CD4-positive, alpha-beta memory T cell (primary cell): Measurements from ENCODE around the gene SLC17A4. TPM values are rescaled to one million over a fixed set of nuclear protein-coding genes. Genes with fewer than 3 reads are reported as not detected.

Source experiments
- CTCF ChIA-PET: fragments of 350-600 bp; sonication (Branson Sonifier 250); formaldehyde crosslinking; loops from one replicate; lab custom pipeline; 2021; ENCODE audit warnings: inconsistent platforms; ENCODE audit not compliant: partially characterized antibody; lab: Charles Lee
- POLR2A ChIA-PET: fragments of 350-600 bp; sonication (Branson Sonifier 250); formaldehyde crosslinking; loops from one replicate; lab custom pipeline; 2021; ENCODE audit not compliant: partially characterized antibody; lab: Charles Lee
- DNase-seq, 5 donors: peaks; one replicate each; pipeline versions ENCODE4 v3.0.0 to v3.0.0-alpha.2; 2020 to 2022; ENCODE audit warnings: mixed read lengths in 1 of 5
- H3K27ac ChIP-seq: one replicate; pipeline ENCODE4 v1.7.0; 2013; ENCODE audit warnings: low read depth, low read length
- H3K27me3 ChIP-seq: 2 replicates; pipeline ENCODE4 v1.7.0; 2013; ENCODE audit warnings: mild to moderate bottlenecking, low read length, moderate library complexity; ENCODE audit not compliant: insufficient read depth
- H3K36me3 ChIP-seq: 2 replicates; pipeline ENCODE4 v1.7.0; 2013; ENCODE audit warnings: mild to moderate bottlenecking, low read length, moderate library complexity; ENCODE audit not compliant: insufficient read depth
- H3K4me1 ChIP-seq: 2 replicates; pipeline ENCODE4 v1.7.0; 2013; ENCODE audit warnings: mild to moderate bottlenecking, low read length, moderate library complexity; ENCODE audit not compliant: insufficient read depth
- H3K4me3 ChIP-seq, 2 donors: one replicate each; pipeline ENCODE4 v1.7.0; 2013; ENCODE audit warnings: low read length in 2 of 2, mild to moderate bottlenecking in 1 of 2
- H3K9me3 ChIP-seq, 2 donors: one replicate each; pipeline ENCODE4 v1.7.0; 2013; ENCODE audit warnings: low read length in 2 of 2, control low read depth in 1 of 2; ENCODE audit not compliant: control insufficient read depth in 1 of 2
- H3K27ac Mint-ChIP-seq, 7 donors: one replicate each; pipeline ENCODE4 v1.8.0; 2020 to 2021; ENCODE audit warnings: mixed read lengths in 7 of 7, mild to moderate bottlenecking in 6 of 7, inconsistent platforms in 3 of 7, moderate library complexity in 3 of 7
- H3K27me3 Mint-ChIP-seq, 2 donors: one replicate each; pipeline ENCODE4 v1.8.0; 2020 to 2021; ENCODE audit warnings: mixed read lengths in 2 of 2
- H3K36me3 Mint-ChIP-seq, 2 donors: one replicate each; pipeline ENCODE4 v1.8.0; 2020 to 2021; ENCODE audit warnings: mixed read lengths in 2 of 2, inconsistent platforms in 1 of 2, mild to moderate bottlenecking in 1 of 2
- H3K4me1 Mint-ChIP-seq, 4 donors: one replicate each; pipeline ENCODE4 v1.8.0; 2020 to 2021; ENCODE audit warnings: mixed read lengths in 4 of 4, mild to moderate bottlenecking in 1 of 4
- H3K4me3 Mint-ChIP-seq, 8 donors: one replicate each; pipeline ENCODE4 v1.8.0; 2020 to 2021; ENCODE audit warnings: mixed read lengths in 8 of 8, mild to moderate bottlenecking in 7 of 8, moderate library complexity in 6 of 8, inconsistent platforms in 3 of 8
- H3K9me3 Mint-ChIP-seq, 8 donors: one replicate each; pipeline ENCODE4 v1.8.0; 2020 to 2021; ENCODE audit warnings: mixed read lengths in 8 of 8, mild to moderate bottlenecking in 5 of 8, inconsistent platforms in 3 of 8, moderate library complexity in 1 of 8
- intact Hi-C: fragments of 100-400 bp; cut with micrococcal nuclease; formaldehyde crosslinking; loops from one replicate; pipeline ENCODE4 v1.15.1; 2023
- polyA plus RNA-seq, 2 donors: library from polyadenylated mRNA; unstranded; fragments of 300-500 nt; fragmentation: Illumina TruSeq; gene quantifications; one replicate each; pipeline ENCODE4 v1.2.3, GENCODE V29; 2021
- total RNA-seq, 2 experiments: library from RNA; stranded (reverse); gene quantifications; one replicate each; pipeline ENCODE4 v1.2.3, GENCODE V29; 2021

The SLC17A4 gene
- total and polyA plus RNA-seq, 4 experiments from 2014 or later = not detected

DNA sequence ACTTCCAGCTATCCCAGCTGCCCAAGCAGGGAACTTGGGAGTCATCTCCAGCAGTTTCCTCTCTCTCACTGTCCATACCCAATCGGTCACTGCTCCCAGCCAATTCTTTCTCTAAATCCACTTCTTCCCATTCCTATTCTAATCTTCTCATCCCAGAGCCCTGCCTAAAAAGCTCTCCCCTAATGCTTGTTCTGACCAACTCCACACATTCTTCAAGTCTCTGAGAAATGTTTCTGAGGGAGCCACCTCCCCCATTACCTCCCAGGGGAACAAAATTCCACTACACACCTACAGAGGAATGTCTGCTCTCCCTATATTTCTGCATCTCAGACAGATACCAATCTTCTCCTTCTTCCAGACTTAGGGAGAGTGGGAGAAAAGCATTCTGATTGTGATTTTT is 14.0 kb downstream of the SLC17A4 start:
- Mint-ChIP-seq H3K27ac (no peak overlapping the region), H3K4me1 (no peaks in the 10 kb centered on the region), H3K36me3 (no peaks in the 10 kb centered on the region), H3K9me3 (no peaks in the 10 kb centered on the region), H3K4me3 (no peak overlapping the region), H3K27me3 (peaks cover 8 to 10% of the 10 kb centered on the region in 2 donors)
- ChIA-PET CTCF (no interaction called here), POLR2A (no interaction called here)
- intact Hi-C loops = no loop called here
- no peaks in the 10 kb centered on the region for H3K36me3 ChIP-seq
- no peaks in the 10 kb centered on the region for H3K27me3 ChIP-seq
- DNase-seq = no peak
- H3K9me3 ChIP-seq = no peaks in the 10 kb centered on the region
- no peak overlapping the region for H3K27ac ChIP-seq
- no peaks in the 10 kb centered on the region for H3K4me1 ChIP-seq
- H3K4me3 ChIP-seq = no peak overlapping the region

DNA sequence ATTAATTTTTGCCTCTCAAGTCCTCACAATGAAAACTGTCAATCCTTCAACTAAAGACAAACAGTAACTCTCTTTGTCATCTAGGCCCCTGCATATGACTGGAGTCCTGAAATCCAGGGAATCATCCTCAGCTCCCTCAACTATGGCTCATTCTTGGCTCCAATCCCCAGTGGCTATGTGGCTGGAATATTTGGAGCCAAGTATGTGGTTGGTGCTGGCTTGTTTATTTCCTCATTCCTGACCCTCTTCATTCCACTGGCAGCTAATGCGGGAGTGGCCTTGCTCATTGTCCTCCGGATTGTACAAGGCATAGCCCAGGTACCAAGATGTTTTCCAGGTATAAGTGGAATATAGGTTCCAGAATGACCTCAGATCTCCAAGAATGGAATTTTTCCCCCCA is 15.4 kb downstream of the SLC17A4 start:
- Mint-ChIP-seq H3K4me3 (no peak overlapping the region), H3K27ac (no peak overlapping the region), H3K27me3 (peaks cover 9 to 10% of the 10 kb centered on the region in 2 donors), H3K9me3 (no peaks in the 10 kb centered on the region), H3K36me3 (no peaks in the 10 kb centered on the region), H3K4me1 (no peaks in the 10 kb centered on the region)
- Histone ChIP-seq H3K4me3 (no peak overlapping the region), H3K9me3 (no peaks in the 10 kb centered on the region), H3K4me1 (no peaks in the 10 kb centered on the region), H3K27me3 (no peaks in the 10 kb centered on the region), H3K36me3 (no peaks in the 10 kb centered on the region), H3K27ac (no peak overlapping the region)
- POLR2A ChIA-PET = no interaction called here
- intact Hi-C loops = no loop called here
- CTCF ChIA-PET = no interaction called here
- DNase-seq = no peak

DNA sequence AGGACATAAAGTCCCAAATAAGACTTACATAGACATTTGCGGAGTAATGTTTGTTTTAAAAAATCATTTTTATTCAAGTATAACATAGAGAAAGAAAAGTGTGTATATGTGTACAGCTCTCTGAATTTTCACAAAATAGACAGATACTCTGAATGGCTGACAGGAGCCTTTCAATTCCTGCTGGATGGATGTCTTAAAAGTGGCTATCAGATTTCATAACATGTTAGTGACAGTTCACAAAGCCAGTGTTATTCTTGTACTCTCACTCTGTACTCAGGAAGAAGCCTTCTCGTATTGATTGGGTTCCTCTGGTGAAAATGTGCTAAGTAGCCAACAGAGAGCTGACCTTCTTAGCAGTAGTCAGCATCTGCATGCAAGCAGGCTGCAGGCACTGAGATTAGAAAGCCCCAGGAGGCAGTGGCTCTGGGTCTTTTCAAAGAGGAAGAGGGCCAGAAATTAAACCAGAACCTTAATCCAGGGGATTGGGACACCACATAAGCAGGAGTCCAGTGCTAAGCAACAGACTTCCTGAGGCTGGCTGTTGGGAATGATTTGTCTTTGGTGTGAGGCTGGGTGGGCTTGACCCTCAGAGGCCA is 19.7 kb downstream of the SLC17A4 start:
- no peak overlapping the region for H3K4me3 Mint-ChIP-seq
- H3K27ac ChIP-seq = no peak overlapping the region
- H3K27ac Mint-ChIP-seq = no peak overlapping the region
- POLR2A ChIA-PET = no interaction called here
- H3K9me3 ChIP-seq = no peaks in the 10 kb centered on the region
- CTCF ChIA-PET = no interaction called here
- H3K4me3 ChIP-seq = no peak overlapping the region
- no peaks in the 10 kb centered on the region for H3K36me3 ChIP-seq
- DNase-seq = no peak
- intact Hi-C loops = no loop called here
- no peaks in the 10 kb centered on the region for H3K27me3 ChIP-seq
- H3K36me3 Mint-ChIP-seq = peaks cover 0 to 3% of the 10 kb centered on the region in 2 donors
- H3K27me3 Mint-ChIP-seq = peaks cover 14 to 15% of the 10 kb centered on the region in 2 donors
- no peaks in the 10 kb centered on the region for H3K9me3 Mint-ChIP-seq
- no peaks in the 10 kb centered on the region for H3K4me1 ChIP-seq
- H3K4me1 Mint-ChIP-seq = no peaks in the 10 kb centered on the region

DNA sequence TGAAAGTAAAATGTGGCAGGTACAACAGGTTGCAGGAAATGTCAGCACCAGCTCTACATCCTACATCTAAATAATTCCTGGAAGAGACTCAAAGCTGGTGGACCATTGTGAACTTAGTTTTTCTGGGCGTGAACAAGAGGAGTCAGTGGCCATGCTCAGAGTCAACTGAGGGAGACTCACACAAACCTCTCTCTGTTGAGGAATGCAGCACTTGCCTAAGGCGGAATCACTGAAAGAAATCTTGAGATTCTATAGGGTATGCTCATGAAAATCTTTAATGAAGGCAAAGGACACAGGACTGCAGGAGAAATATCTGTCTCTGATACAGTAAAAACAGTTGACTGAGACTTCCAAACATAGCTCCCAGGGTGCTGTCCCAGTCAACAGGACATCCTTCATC is 22.5 kb downstream of the SLC17A4 start:
- Histone ChIP-seq H3K4me3 (no peak overlapping the region), H3K36me3 (no peaks in the 10 kb centered on the region), H3K27me3 (no peaks in the 10 kb centered on the region), H3K27ac (no peak overlapping the region), H3K4me1 (no peaks in the 10 kb centered on the region), H3K9me3 (no peaks in the 10 kb centered on the region)
- peaks cover 12 to 13% of the 10 kb centered on the region in 2 donors for H3K27me3 Mint-ChIP-seq
- H3K9me3 Mint-ChIP-seq = no peaks in the 10 kb centered on the region
- H3K4me1 Mint-ChIP-seq = no peaks in the 10 kb centered on the region
- H3K27ac Mint-ChIP-seq = no peak overlapping the region
- no peak overlapping the region for H3K4me3 Mint-ChIP-seq
- CTCF ChIA-PET = no interaction called here
- intact Hi-C loops = no loop called here
- POLR2A ChIA-PET = no interaction called here
- no peak for DNase-seq
- H3K36me3 Mint-ChIP-seq = peaks cover 0 to 3% of the 10 kb centered on the region in 2 donors

DNA sequence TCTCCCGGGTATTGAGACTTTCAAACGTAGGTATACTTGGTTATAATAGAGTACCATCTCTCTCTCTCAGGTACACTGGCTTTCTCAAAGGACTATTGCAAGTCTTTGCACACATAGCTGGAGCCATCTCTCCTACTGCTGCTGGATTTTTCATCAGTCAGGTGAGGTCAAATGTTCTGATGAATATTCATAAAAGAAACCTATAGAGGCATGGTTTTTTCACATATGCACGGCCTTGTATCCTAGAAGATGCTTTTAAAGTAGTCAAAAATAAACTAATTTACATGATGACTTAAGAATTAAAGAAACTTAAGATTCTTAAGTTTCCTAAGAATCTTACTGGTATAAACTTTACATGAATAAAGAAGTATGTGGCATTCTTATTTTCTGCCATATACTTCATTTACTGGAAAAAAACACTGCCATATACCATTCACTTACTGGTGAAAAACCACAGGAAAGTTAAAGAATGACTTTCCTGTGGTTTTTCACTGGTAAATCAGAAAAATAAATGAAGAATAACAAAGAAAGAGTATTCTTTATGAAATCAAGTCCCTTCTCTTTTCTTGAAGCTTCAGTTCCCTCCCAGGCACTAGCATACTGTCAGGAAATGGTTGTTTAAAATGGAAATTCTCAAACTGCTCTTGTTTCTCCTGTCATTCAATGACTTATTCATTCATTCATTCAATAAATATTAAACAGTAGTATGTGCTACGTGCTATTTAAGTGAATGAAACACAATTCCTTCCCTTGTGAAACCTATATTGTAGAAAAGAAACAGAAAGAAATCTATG is 23.5 kb downstream of the SLC17A4 start:
- no peak for DNase-seq
- H3K36me3 Mint-ChIP-seq = peaks cover 0 to 3% of the 10 kb centered on the region in 2 donors
- ChIA-PET POLR2A (no interaction called here), CTCF (no interaction called here)
- no peaks in the 10 kb centered on the region for H3K4me1 Mint-ChIP-seq
- H3K27me3 Mint-ChIP-seq = peaks cover 10 to 12% of the 10 kb centered on the region in 2 donors
- H3K27me3 ChIP-seq = no peaks in the 10 kb centered on the region
- H3K4me3 ChIP-seq = no peak overlapping the region
- no peak overlapping the region for H3K27ac Mint-ChIP-seq
- no peaks in the 10 kb centered on the region for H3K9me3 Mint-ChIP-seq
- H3K27ac ChIP-seq = no peak overlapping the region
- intact Hi-C loops = no loop called here
- no peak overlapping the region for H3K4me3 Mint-ChIP-seq
- H3K9me3 ChIP-seq = no peaks in the 10 kb centered on the region
- no peaks in the 10 kb centered on the region for H3K4me1 ChIP-seq
- no peaks in the 10 kb centered on the region for H3K36me3 ChIP-seq

DNA sequence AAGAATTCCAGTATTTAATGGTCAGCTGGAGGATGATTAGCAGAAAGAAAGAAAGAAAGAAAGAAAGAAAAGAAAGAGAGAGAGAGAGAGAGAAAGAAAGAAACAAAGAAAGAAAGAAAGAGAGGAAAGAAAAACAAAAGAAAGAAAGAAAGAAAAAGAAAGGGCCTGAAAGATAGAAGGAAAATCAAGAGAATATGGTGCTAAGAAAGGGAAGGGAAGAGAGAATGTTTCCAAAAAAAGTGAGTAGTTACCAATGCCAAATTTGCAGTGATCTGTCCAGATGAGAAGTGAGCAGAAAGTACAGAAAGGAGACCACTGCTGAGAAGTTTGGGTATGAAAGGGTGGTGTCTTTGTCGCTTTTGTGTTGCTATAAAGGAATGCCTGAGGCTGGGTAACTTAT is 26.6 kb downstream of the SLC17A4 start:
- H3K27ac ChIP-seq = no peak overlapping the region
- no peaks in the 10 kb centered on the region for H3K27me3 ChIP-seq
- H3K36me3 Mint-ChIP-seq = peaks cover 0 to 3% of the 10 kb centered on the region in 2 donors
- H3K4me1 ChIP-seq = no peaks in the 10 kb centered on the region
- intact Hi-C loops = no loop called here
- H3K9me3 ChIP-seq = no peaks in the 10 kb centered on the region
- no peaks in the 10 kb centered on the region for H3K4me1 Mint-ChIP-seq
- no peaks in the 10 kb centered on the region for H3K36me3 ChIP-seq
- peaks cover 7 to 14% of the 10 kb centered on the region in 2 donors for H3K27me3 Mint-ChIP-seq
- no peak overlapping the region for H3K27ac Mint-ChIP-seq
- no peak for DNase-seq
- H3K4me3 ChIP-seq = no peak overlapping the region
- ChIA-PET POLR2A (no interaction called here), CTCF (no interaction called here)
- H3K4me3 Mint-ChIP-seq = no peak overlapping the region
- no peaks in the 10 kb centered on the region for H3K9me3 Mint-ChIP-seq

DNA sequence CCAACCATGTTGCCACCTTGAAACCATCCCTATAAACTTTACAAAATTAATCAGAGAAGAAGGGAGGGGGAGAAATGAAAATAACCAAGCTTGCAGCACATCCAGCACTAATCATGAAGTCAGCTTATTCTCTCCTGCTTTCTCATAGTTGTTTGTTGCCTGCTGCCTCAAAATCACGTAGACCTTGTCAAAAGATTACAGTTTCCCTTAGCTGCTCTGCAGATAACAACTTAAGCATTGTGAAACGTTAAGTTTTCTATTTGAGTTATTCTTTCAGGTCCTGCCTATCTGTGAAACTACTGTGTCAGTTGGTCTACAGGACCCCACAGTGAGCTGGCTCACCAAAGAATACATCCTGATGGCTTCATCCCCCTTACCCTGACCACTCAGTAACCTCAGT is 32.9 kb downstream of the SLC17A4 start:
- Histone ChIP-seq H3K36me3 (no peaks in the 10 kb centered on the region), H3K9me3 (no peaks in the 10 kb centered on the region), H3K27me3 (no peaks in the 10 kb centered on the region), H3K4me3 (no peak overlapping the region), H3K4me1 (no peaks in the 10 kb centered on the region), H3K27ac (no peak overlapping the region)
- H3K27ac Mint-ChIP-seq = no peak overlapping the region
- no peaks in the 10 kb centered on the region for H3K36me3 Mint-ChIP-seq
- H3K4me3 Mint-ChIP-seq = no peak overlapping the region
- DNase-seq = no peak
- intact Hi-C loops = no loop called here
- POLR2A ChIA-PET = interaction anchor here (0.9 kb wide), 1 partner anchor 95 kb away, joined by 3 read pairs; no protein-coding TSS in a partner anchor
- CTCF ChIA-PET = interaction anchor here (0.7 to 5.7 kb wide), 15 partner anchors 16 to 428 kb away, joined by 3 to 84 read pairs (median 7); a partner anchor contains a TSS
- no peaks in the 10 kb centered on the region for H3K9me3 Mint-ChIP-seq
- H3K4me1 Mint-ChIP-seq = peaks cover 0 to 3% (median 0%) of the 10 kb centered on the region in 4 donors
- H3K27me3 Mint-ChIP-seq = peaks cover 0 to 2% of the 10 kb centered on the region in 2 donors
